ENCODE results near the gene KIRREL3. TPM values are rescaled to one million over a fixed set of nuclear protein-coding genes. Genes with fewer than 3 reads are reported as not detected.

Gene KIRREL3
- total RNA-seq, 2 donors from 2014 or later: 0.61 to 0.64 TPM

- H3K4me3 ChIP-seq: no peak overlapping the region
- no peaks in the 10 kb centered on the region for H3K36me3 ChIP-seq
- H3K27ac ChIP-seq: no peak overlapping the region
- no peak for DNase-seq
- H3K27me3 ChIP-seq: no peaks in the 10 kb centered on the region
- intact Hi-C loops (cut with DNase I): loop anchor here (10.0 kb wide), 1 partner anchor 114 kb away; no protein-coding TSS in a partner anchor
- H3K9me3 ChIP-seq: no peaks in the 10 kb centered on the region
- no peak overlapping the region for H3K9ac ChIP-seq (ENCODE audit: low read depth in 2 of 2, low read length in 2 of 2)
- no peaks in the 10 kb centered on the region for H3K4me1 ChIP-seq
- TF ChIP-seq, protein P1, sequence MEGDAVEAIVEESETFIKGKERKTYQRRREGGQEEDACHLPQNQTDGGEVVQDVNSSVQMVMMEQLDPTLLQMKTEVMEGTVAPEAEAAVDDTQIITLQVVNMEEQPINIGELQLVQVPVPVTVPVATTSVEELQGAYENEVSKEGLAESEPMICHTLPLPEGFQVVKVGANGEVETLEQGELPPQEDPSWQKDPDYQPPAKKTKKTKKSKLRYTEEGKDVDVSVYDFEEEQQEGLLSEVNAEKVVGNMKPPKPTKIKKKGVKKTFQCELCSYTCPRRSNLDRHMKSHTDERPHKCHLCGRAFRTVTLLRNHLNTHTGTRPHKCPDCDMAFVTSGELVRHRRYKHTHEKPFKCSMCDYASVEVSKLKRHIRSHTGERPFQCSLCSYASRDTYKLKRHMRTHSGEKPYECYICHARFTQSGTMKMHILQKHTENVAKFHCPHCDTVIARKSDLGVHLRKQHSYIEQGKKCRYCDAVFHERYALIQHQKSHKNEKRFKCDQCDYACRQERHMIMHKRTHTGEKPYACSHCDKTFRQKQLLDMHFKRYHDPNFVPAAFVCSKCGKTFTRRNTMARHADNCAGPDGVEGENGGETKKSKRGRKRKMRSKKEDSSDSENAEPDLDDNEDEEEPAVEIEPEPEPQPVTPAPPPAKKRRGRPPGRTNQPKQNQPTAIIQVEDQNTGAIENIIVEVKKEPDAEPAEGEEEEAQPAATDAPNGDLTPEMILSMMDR (IDR thresholded peaks at IDR 0.05): no peak
Measured at GRCh38 chr11:126988655-126989054, 11.9 kb downstream of the KIRREL3 start.

DNA sequence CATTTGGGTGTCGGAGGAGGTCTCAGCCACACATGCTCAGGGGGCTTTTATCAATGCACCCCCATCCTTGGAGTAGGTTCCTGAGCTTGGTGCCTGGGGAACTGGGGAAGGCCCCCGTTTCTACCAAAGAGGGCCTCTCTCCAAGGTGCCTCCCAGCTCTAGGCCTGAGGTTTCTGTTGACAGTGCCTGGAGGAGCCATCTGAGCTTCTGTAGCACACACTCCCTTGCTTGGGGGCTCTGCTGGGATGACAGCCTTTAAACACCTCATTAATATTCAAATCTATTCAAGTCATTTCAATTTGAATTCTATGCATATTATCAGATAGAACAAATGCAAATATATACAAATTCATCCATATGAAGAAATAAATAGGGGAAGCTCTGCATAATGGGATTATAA, 18.9 kb downstream of the KIRREL3 start:
- H3K36me3 ChIP-seq: no peaks in the 10 kb centered on the region
- intact Hi-C loops (cut with DNase I): loop anchor here (10.0 kb wide), 1 partner anchor 107 kb away; no protein-coding TSS in a partner anchor
- TF ChIP-seq, protein P1 (IDR thresholded peaks at IDR 0.05): no peak
- H3K9me3 ChIP-seq: no peaks in the 10 kb centered on the region
- H3K27ac ChIP-seq: no peak overlapping the region
- H3K4me3 ChIP-seq: no peak overlapping the region
- H3K27me3 ChIP-seq: no peaks in the 10 kb centered on the region
- no peak for DNase-seq
- no peaks in the 10 kb centered on the region for H3K4me1 ChIP-seq
- H3K9ac ChIP-seq (ENCODE audit: low read depth in 2 of 2, low read length in 2 of 2): no peak overlapping the region

DNA sequence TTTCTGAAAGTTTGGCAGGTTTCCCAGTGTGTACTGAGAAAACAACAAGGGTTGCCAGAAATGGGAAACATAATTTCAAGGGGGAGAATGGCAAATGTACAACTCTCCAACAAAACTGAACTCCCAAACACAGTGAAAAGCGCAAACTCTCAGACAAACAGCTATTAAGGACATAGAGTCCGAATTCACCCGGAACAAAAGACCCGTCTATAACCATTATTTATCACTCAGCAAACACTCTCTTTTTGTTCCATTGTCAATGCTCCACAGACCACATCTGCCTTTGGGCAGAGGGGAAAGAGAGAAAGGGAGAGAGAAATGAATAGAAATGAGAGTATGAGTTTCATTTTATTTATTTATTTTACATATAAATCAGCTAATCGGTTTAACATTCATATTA, 21.7 kb downstream of the KIRREL3 start:
- Histone ChIP-seq H3K27me3 (no peaks in the 10 kb centered on the region), H3K9ac (ENCODE audit: low read depth in 2 of 2, low read length in 2 of 2) (no peak overlapping the region), H3K4me3 (no peak overlapping the region), H3K9me3 (no peaks in the 10 kb centered on the region), H3K36me3 (no peaks in the 10 kb centered on the region), H3K4me1 (no peaks in the 10 kb centered on the region), H3K27ac (no peak overlapping the region)
- TF ChIP-seq, protein P1 (IDR thresholded peaks at IDR 0.05): no peak
- DNase-seq: no peak
- intact Hi-C loops (cut with DNase I): no loop called here

GRCh38 chr11:126978165-126978564, 22.4 kb downstream of the KIRREL3 start:
- TF ChIP-seq, protein P1 (IDR thresholded peaks at IDR 0.05): no peak
- no peaks in the 10 kb centered on the region for H3K4me1 ChIP-seq

DNA sequence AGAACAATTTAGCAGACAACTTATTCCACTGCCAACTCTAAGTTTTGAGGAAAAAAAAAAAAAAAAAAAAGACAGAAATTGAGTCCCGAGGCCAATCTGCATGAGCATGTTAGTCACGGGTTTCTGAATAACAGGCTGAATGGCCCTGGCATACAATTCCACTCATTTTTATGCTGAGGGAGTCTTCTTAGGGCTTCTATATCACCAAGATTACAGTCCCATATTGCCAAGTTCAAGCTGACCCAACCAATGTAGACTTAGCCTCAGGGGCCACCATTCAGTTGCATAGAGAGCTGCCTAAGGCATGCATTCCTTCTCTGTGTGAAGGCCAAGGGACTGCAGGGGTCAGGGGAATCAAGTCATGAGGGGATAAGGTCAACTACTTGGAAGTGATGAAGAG, 27.5 kb downstream of the KIRREL3 start:
- no peaks in the 10 kb centered on the region for H3K27me3 ChIP-seq
- intact Hi-C loops (cut with DNase I): no loop called here
- no peaks in the 10 kb centered on the region for H3K36me3 ChIP-seq
- no peak for DNase-seq
- H3K27ac ChIP-seq: no peak overlapping the region
- H3K4me1 ChIP-seq: no peaks in the 10 kb centered on the region
- no peak overlapping the region for H3K9ac ChIP-seq (ENCODE audit: low read depth in 2 of 2, low read length in 2 of 2)
- TF ChIP-seq, protein P1 (IDR thresholded peaks at IDR 0.05): no peak
- H3K9me3 ChIP-seq: no peaks in the 10 kb centered on the region
- no peak overlapping the region for H3K4me3 ChIP-seq

More at GRCh38 chr11:126978165-126978564, 22.4 kb downstream of the KIRREL3 start:
- no peak for DNase-seq
- Histone ChIP-seq H3K4me3 (no peak overlapping the region), H3K36me3 (no peaks in the 10 kb centered on the region), H3K9ac (ENCODE audit: low read depth in 2 of 2, low read length in 2 of 2) (no peak overlapping the region), H3K9me3 (no peaks in the 10 kb centered on the region), H3K27me3 (no peaks in the 10 kb centered on the region), H3K27ac (no peak overlapping the region)
- intact Hi-C loops (cut with DNase I): no loop called here
